CD4-positive, alpha-beta memory T cell (primary cell): ENCODE results near the gene GRB14. TPM values are rescaled to one million over a fixed set of nuclear protein-coding genes. Genes with fewer than 3 reads are reported as not detected.
"Not testable (repeated sequence)": the region's sequence is repeated elsewhere in the genome, so short reads cannot be mapped to it uniquely, and the experiment has no call there.

Experiments
- CTCF ChIA-PET: fragments of 350-600 bp; sonication (Branson Sonifier 250); formaldehyde crosslinking; loops from one replicate; lab custom pipeline; 2021; ENCODE audit warnings: inconsistent platforms; ENCODE audit not compliant: partially characterized antibody; lab: Charles Lee
- POLR2A ChIA-PET: fragments of 350-600 bp; sonication (Branson Sonifier 250); formaldehyde crosslinking; loops from one replicate; lab custom pipeline; 2021; ENCODE audit not compliant: partially characterized antibody; lab: Charles Lee
- DNase-seq, 5 donors: peaks; one replicate each; pipeline versions ENCODE4 v3.0.0 to v3.0.0-alpha.2; 2020 to 2022; ENCODE audit warnings: mixed read lengths in 1 of 5
- H3K27ac ChIP-seq: one replicate; pipeline ENCODE4 v1.7.0; 2013; ENCODE audit warnings: low read depth, low read length
- H3K27me3 ChIP-seq: 2 replicates; pipeline ENCODE4 v1.7.0; 2013; ENCODE audit warnings: mild to moderate bottlenecking, low read length, moderate library complexity; ENCODE audit not compliant: insufficient read depth
- H3K36me3 ChIP-seq: 2 replicates; pipeline ENCODE4 v1.7.0; 2013; ENCODE audit warnings: mild to moderate bottlenecking, low read length, moderate library complexity; ENCODE audit not compliant: insufficient read depth
- H3K4me1 ChIP-seq: 2 replicates; pipeline ENCODE4 v1.7.0; 2013; ENCODE audit warnings: mild to moderate bottlenecking, low read length, moderate library complexity; ENCODE audit not compliant: insufficient read depth
- H3K4me3 ChIP-seq, 2 donors: one replicate each; pipeline ENCODE4 v1.7.0; 2013; ENCODE audit warnings: low read length in 2 of 2, mild to moderate bottlenecking in 1 of 2
- H3K9me3 ChIP-seq, 2 donors: one replicate each; pipeline ENCODE4 v1.7.0; 2013; ENCODE audit warnings: low read length in 2 of 2, control low read depth in 1 of 2; ENCODE audit not compliant: control insufficient read depth in 1 of 2
- H3K27ac Mint-ChIP-seq, 7 donors: one replicate each; pipeline ENCODE4 v1.8.0; 2020 to 2021; ENCODE audit warnings: mixed read lengths in 7 of 7, mild to moderate bottlenecking in 6 of 7, inconsistent platforms in 3 of 7, moderate library complexity in 3 of 7
- H3K27me3 Mint-ChIP-seq, 2 donors: one replicate each; pipeline ENCODE4 v1.8.0; 2020 to 2021; ENCODE audit warnings: mixed read lengths in 2 of 2
- H3K36me3 Mint-ChIP-seq, 2 donors: one replicate each; pipeline ENCODE4 v1.8.0; 2020 to 2021; ENCODE audit warnings: mixed read lengths in 2 of 2, inconsistent platforms in 1 of 2, mild to moderate bottlenecking in 1 of 2
- H3K4me1 Mint-ChIP-seq, 4 donors: one replicate each; pipeline ENCODE4 v1.8.0; 2020 to 2021; ENCODE audit warnings: mixed read lengths in 4 of 4, mild to moderate bottlenecking in 1 of 4
- H3K4me3 Mint-ChIP-seq, 8 donors: one replicate each; pipeline ENCODE4 v1.8.0; 2020 to 2021; ENCODE audit warnings: mixed read lengths in 8 of 8, mild to moderate bottlenecking in 7 of 8, moderate library complexity in 6 of 8, inconsistent platforms in 3 of 8
- H3K9me3 Mint-ChIP-seq, 8 donors: one replicate each; pipeline ENCODE4 v1.8.0; 2020 to 2021; ENCODE audit warnings: mixed read lengths in 8 of 8, mild to moderate bottlenecking in 5 of 8, inconsistent platforms in 3 of 8, moderate library complexity in 1 of 8
- intact Hi-C: fragments of 100-400 bp; cut with micrococcal nuclease; formaldehyde crosslinking; loops from one replicate; pipeline ENCODE4 v1.15.1; 2023
- polyA plus RNA-seq, 2 donors: library from polyadenylated mRNA; unstranded; fragments of 300-500 nt; fragmentation: Illumina TruSeq; gene quantifications; one replicate each; pipeline ENCODE4 v1.2.3, GENCODE V29; 2021
- total RNA-seq, 2 experiments: library from RNA; stranded (reverse); gene quantifications; one replicate each; pipeline ENCODE4 v1.2.3, GENCODE V29; 2021

The GRB14 gene
- total and polyA plus RNA-seq, 4 experiments from 2014 or later: not detected

- peaks cover 0 to 3% (median 0%) of the 10 kb centered on the region in 8 donors for H3K9me3 Mint-ChIP-seq
- ChIA-PET POLR2A (no interaction called here), CTCF (interaction anchor here (0.8 kb wide), 1 partner anchor 11 kb away, joined by 3 read pairs; no protein-coding TSS in a partner anchor)
- Histone ChIP-seq H3K27ac (no peak overlapping the region), H3K4me3 (no peak overlapping the region), H3K27me3 (no peaks in the 10 kb centered on the region), H3K9me3 (no peaks in the 10 kb centered on the region), H3K4me1 (no peaks in the 10 kb centered on the region), H3K36me3 (no peaks in the 10 kb centered on the region)
- no peak overlapping the region for H3K27ac Mint-ChIP-seq
- no peaks in the 10 kb centered on the region for H3K4me1 Mint-ChIP-seq
- H3K4me3 Mint-ChIP-seq: no peak overlapping the region
- no peak for DNase-seq
- intact Hi-C loops: no loop called here
- no peaks in the 10 kb centered on the region for H3K27me3 Mint-ChIP-seq
- no peaks in the 10 kb centered on the region for H3K36me3 Mint-ChIP-seq
Observed at GRCh38 chr2:164560181-164560792, 61.0 kb downstream of the GRB14 start.

- Mint-ChIP-seq H3K4me1 (no peaks in the 10 kb centered on the region), H3K4me3 (no peak overlapping the region), H3K27ac (no peak overlapping the region), H3K9me3 (peaks cover 0 to 4% (median 0%) of the 10 kb centered on the region in 8 donors), H3K36me3 (no peaks in the 10 kb centered on the region), H3K27me3 (no peaks in the 10 kb centered on the region)
- ChIA-PET POLR2A (no interaction called here), CTCF (no interaction called here)
- intact Hi-C loops: loop anchor here (5.0 kb wide), 1 partner anchor 1524 kb away; no protein-coding TSS in a partner anchor
- no peaks in the 10 kb centered on the region for H3K4me1 ChIP-seq
- no peaks in the 10 kb centered on the region for H3K9me3 ChIP-seq
- no peaks in the 10 kb centered on the region for H3K27me3 ChIP-seq
- no peak for DNase-seq
- H3K27ac ChIP-seq: no peak overlapping the region
- H3K4me3 ChIP-seq: no peak overlapping the region
- H3K36me3 ChIP-seq: no peaks in the 10 kb centered on the region
Observed at GRCh38 chr2:164558450-164558849, 62.8 kb downstream of the GRB14 start.

GRCh38 chr2:164554487-164554886 is 66.8 kb downstream of the GRB14 start:
- intact Hi-C loops: no loop called here
- H3K27ac Mint-ChIP-seq: no peak overlapping the region
- POLR2A ChIA-PET: no interaction called here

GRCh38 chr2:164551519-164551918 is 69.8 kb downstream of the GRB14 start:
- H3K27ac Mint-ChIP-seq: no peak overlapping the region
- H3K36me3 Mint-ChIP-seq: no peaks in the 10 kb centered on the region
- Histone ChIP-seq H3K27ac (no peak overlapping the region), H3K36me3 (no peaks in the 10 kb centered on the region), H3K4me3 (no peak overlapping the region), H3K27me3 (no peaks in the 10 kb centered on the region), H3K4me1 (no peaks in the 10 kb centered on the region), H3K9me3 (no peaks in the 10 kb centered on the region)
- DNase-seq: no peak
- no peaks in the 10 kb centered on the region for H3K4me1 Mint-ChIP-seq
- intact Hi-C loops: no loop called here
- no peaks in the 10 kb centered on the region for H3K27me3 Mint-ChIP-seq
- H3K4me3 Mint-ChIP-seq: no peak overlapping the region
- H3K9me3 Mint-ChIP-seq: peaks cover 0 to 7% (median 2%) of the 10 kb centered on the region in 8 donors
- POLR2A ChIA-PET: no interaction called here
- CTCF ChIA-PET: no interaction called here

More at GRCh38 chr2:164554487-164554886, 66.8 kb downstream of the GRB14 start:
- no peaks in the 10 kb centered on the region for H3K9me3 ChIP-seq
- Mint-ChIP-seq H3K4me1 (no peaks in the 10 kb centered on the region), H3K4me3 (no peak overlapping the region), H3K27me3 (no peaks in the 10 kb centered on the region), H3K9me3 (peaks cover 0 to 4% (median 0%) of the 10 kb centered on the region in 8 donors), H3K36me3 (no peaks in the 10 kb centered on the region)
- H3K36me3 ChIP-seq: no peaks in the 10 kb centered on the region
- no peaks in the 10 kb centered on the region for H3K4me1 ChIP-seq
- CTCF ChIA-PET: no interaction called here
- no peak overlapping the region for H3K27ac ChIP-seq
- H3K4me3 ChIP-seq: no peak overlapping the region
- no peaks in the 10 kb centered on the region for H3K27me3 ChIP-seq
- DNase-seq: no peak

GRCh38 chr2:164549705-164550104 is 71.6 kb downstream of the GRB14 start:
- H3K27ac Mint-ChIP-seq, H3K9me3 ChIP-seq, H3K4me3 Mint-ChIP-seq, POLR2A ChIA-PET, H3K36me3 ChIP-seq, DNase-seq, H3K4me3 ChIP-seq, H3K27ac ChIP-seq, H3K4me1 ChIP-seq, H3K27me3 ChIP-seq, H3K36me3 Mint-ChIP-seq, intact Hi-C loops, CTCF ChIA-PET, H3K27me3 Mint-ChIP-seq, H3K4me1 Mint-ChIP-seq: not testable (repeated sequence)
- peaks cover 0 to 16% (median 3%) of the 10 kb centered on the region in 8 donors for H3K9me3 Mint-ChIP-seq

- Mint-ChIP-seq H3K27me3 (no peaks in the 10 kb centered on the region), H3K36me3 (no peaks in the 10 kb centered on the region), H3K4me1 (peaks cover 0 to 5% (median 2%) of the 10 kb centered on the region in 4 donors), H3K9me3 (peaks cover 0 to 16% (median 3%) of the 10 kb centered on the region in 8 donors), H3K27ac (no peak overlapping the region), H3K4me3 (no peak overlapping the region)
- peak in 4 of 5 donors; percentile 1 to 6 (median 2) for DNase-seq
- Histone ChIP-seq H3K9me3 (no peaks in the 10 kb centered on the region), H3K4me1 (no peaks in the 10 kb centered on the region), H3K27me3 (no peaks in the 10 kb centered on the region), H3K27ac (no peak overlapping the region), H3K4me3 (no peak overlapping the region), H3K36me3 (no peaks in the 10 kb centered on the region)
- POLR2A ChIA-PET: no interaction called here
- CTCF ChIA-PET: no interaction called here
- intact Hi-C loops: no loop called here
Observed at GRCh38 chr2:164545484-164545883, 75.8 kb downstream of the GRB14 start.

GRCh38 chr2:164542581-164543021 is 78.7 kb downstream of the GRB14 start:
- CTCF ChIA-PET: no interaction called here
- Histone ChIP-seq H3K36me3 (no peaks in the 10 kb centered on the region), H3K4me1 (no peaks in the 10 kb centered on the region), H3K27ac (no peak overlapping the region), H3K4me3 (no peak overlapping the region), H3K27me3 (no peaks in the 10 kb centered on the region), H3K9me3 (no peaks in the 10 kb centered on the region)
- Mint-ChIP-seq H3K36me3 (no peaks in the 10 kb centered on the region), H3K4me1 (peaks cover 0 to 5% (median 2%) of the 10 kb centered on the region in 4 donors), H3K27me3 (no peaks in the 10 kb centered on the region), H3K9me3 (peaks cover 0 to 19% (median 4%) of the 10 kb centered on the region in 8 donors), H3K4me3 (no peak overlapping the region), H3K27ac (no peak overlapping the region)
- no peak for DNase-seq
- POLR2A ChIA-PET: no interaction called here
- intact Hi-C loops: no loop called here
